Cardiac ventricle fibroblast (primary cell): ENCODE data around the gene ODAD3. TPM values are rescaled to one million over a fixed set of nuclear protein-coding genes. Genes with fewer than 3 reads are reported as not detected.

Experiments
- total RNA-seq: library from RNA; depleted of rRNA; stranded (reverse); fragments of >200 nt; gene quantifications from 2 replicates; pipeline ENCODE4 v1.2.3, GENCODE V29; 2015

ODAD3 gene
- total RNA-seq: 0.59 TPM in 1 of 2 replicates, not detected in the other

GRCh38 chr19:11435057-11435832 lies at the start of gene ODAD3, which contains the start of gene PRKCSH:
Gene ODAD3, minus strand, starts transcription at chr19:11435121. Its CDS starts 105 bp downstream, at chr19:11435016.
Gene PRKCSH, plus strand, starts transcription at chr19:11435635. Its CDS starts 483 bp downstream, at chr19:11436118.

GRCh38 chr19:11480715-11481533 lies 46.0 kb upstream of the ODAD3 start, which contains the start of gene ELAVL3:
Gene ELAVL3, minus strand, starts transcription at chr19:11481046. Its CDS starts 438 bp downstream, at chr19:11480608.

GRCh38 chr19:11418549-11419506 lies 16.1 kb downstream of the ODAD3 start, which contains the start of gene RGL3:
Gene RGL3, minus strand, starts transcription at chr19:11419314. Its CDS starts 36 bp downstream, at chr19:11419278.

GRCh38 chr19:11374433-11375142 lies 60.3 kb downstream of the ODAD3 start, which contains the start of gene SWSAP1:
Gene SWSAP1, plus strand, starts transcription at chr19:11374666. Its CDS starts 15 bp downstream, at chr19:11374681.

Other genes with a start within 250 kb of the ODAD3 start
- gene KANK2, start 237.6 kb downstream of the ODAD3 start, total RNA-seq: 538 and 563 TPM in 2 replicates
- gene ANGPTL8, start 195.5 kb downstream of the ODAD3 start, total RNA-seq: not detected in 2 replicates
- 24.7 and 29.5 TPM in 2 replicates for gene DOCK6, start 172.6 kb downstream of the ODAD3 start, total RNA-seq
- not detected in 2 replicates for gene TSPAN16, start 139.0 kb downstream of the ODAD3 start, total RNA-seq
- 8.3 and 12.2 TPM in 2 replicates for gene RAB3D, start 95.5 kb downstream of the ODAD3 start, total RNA-seq
- gene TMEM205, start 88.9 kb downstream of the ODAD3 start, total RNA-seq: 120 and 164 TPM in 2 replicates
- 5.0 and 12.2 TPM in 2 replicates for gene CCDC159, start 88.6 kb downstream of the ODAD3 start, total RNA-seq
- gene PLPPR2, start 79.7 kb downstream of the ODAD3 start, total RNA-seq: 39.9 and 51.1 TPM in 2 replicates
- 1.2 and 1.6 TPM in 2 replicates for gene SWSAP1, start 60.5 kb downstream of the ODAD3 start, total RNA-seq
- gene EPOR, start 50.8 kb downstream of the ODAD3 start, total RNA-seq: 1.9 and 3.4 TPM in 2 replicates
- gene RGL3, start 15.8 kb downstream of the ODAD3 start, total RNA-seq: 1.7 and 3.4 TPM in 2 replicates
- 238 and 254 TPM in 2 replicates for gene PRKCSH, start 514 bp upstream of the ODAD3 start, total RNA-seq
- gene ELAVL3, start 45.9 kb upstream of the ODAD3 start, total RNA-seq: not detected in 2 replicates
- 2.3 and 2.4 TPM in 2 replicates for gene ZNF653, start 70.7 kb upstream of the ODAD3 start, total RNA-seq
- gene ECSIT, start 94.0 kb upstream of the ODAD3 start, total RNA-seq: 51.1 and 52.2 TPM in 2 replicates
- gene CNN1, start 103.7 kb upstream of the ODAD3 start, total RNA-seq: 0.50 and 3.0 TPM in 2 replicates
- 42.1 and 45.2 TPM in 2 replicates for gene ELOF1, start 124.1 kb upstream of the ODAD3 start, total RNA-seq
- gene ACP5, start 142.5 kb upstream of the ODAD3 start, total RNA-seq: not detected in 2 replicates
- gene ZNF627, start 162.4 kb upstream of the ODAD3 start, total RNA-seq: 7.1 and 11.2 TPM in 2 replicates